ENCODE measurements around the gene REPS1. TPM values are rescaled to one million over a fixed set of nuclear protein-coding genes. Genes with fewer than 3 reads are reported as not detected.

The REPS1 gene
- total RNA-seq, 1 experiment from 2014 or later, result 74.4 TPM

DNA sequence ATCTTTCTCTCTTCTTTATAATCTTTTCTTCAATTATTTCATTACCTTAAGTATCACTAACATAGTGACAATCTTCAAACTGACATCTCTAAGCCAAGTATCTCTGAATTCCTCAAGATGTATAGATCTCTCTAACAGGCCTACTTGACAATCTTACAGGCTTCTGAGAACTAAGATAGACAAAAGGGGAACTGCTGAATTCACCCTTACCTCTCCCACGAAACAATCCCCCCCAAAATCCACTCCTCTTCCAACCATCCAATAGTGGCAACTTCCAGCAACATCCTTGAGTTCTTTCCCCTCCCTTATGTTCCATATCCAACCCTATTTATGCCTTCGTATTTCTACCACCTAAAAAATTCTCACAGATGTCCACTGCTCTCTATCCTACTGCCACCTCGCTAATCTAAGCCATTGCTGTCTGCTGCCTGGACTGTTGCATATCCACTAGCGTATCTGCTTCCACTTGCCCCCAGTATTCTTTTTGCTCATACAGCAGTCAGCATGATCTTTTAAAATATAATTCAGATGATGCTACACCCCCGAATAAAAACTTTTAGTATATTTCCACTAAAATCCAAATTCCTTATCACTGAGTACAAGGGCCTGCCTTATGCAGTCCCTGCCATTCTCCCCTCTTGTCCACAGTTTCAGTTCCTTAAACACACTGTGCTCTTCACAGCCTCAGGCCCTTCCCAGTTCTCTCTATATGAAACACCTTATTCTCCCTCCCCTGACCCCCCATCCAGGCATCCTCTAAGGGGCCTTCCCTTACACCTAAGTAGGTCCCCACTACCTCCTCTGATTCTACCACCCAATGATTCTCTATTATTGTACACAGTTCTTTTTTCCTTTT is 8.0 kb downstream of the REPS1 start:
- TF ChIP-seq CTCF (conservative IDR thresholded peaks at IDR 0.05), result no peak
- no peak overlapping the region for H3T11ph ChIP-seq (ENCODE audit: low read length)
- peaks cover 2% of the 10 kb centered on the region; the same call in 1 of the 2 replicates for H3K4me1 ChIP-seq (ENCODE audit: insufficient read depth, low read length)
- H3K23me2 ChIP-seq (ENCODE audit: insufficient read length, low read depth, low read length, poor library complexity, severe bottlenecking), result no peaks in the 10 kb centered on the region
- no peak overlapping the region for H2BK12ac ChIP-seq (ENCODE audit: insufficient read length, low read depth, low read length)
- no peak overlapping the region for H2AFZ ChIP-seq (ENCODE audit: low read length)
- H2BK120ac ChIP-seq (ENCODE audit: low read depth, low read length, poor library complexity, severe bottlenecking), result no peak overlapping the region
- no peak overlapping the region for H2BK15ac ChIP-seq (ENCODE audit: low read depth, low read length)
- no peak overlapping the region for H4K91ac ChIP-seq (ENCODE audit: insufficient read length, low read depth, low read length)
- H4K8ac ChIP-seq (replicated peaks; ENCODE audit: insufficient read length, low read depth, low read length), result no peak overlapping the region
- no peak overlapping the region for H3K27ac ChIP-seq (ENCODE audit: insufficient read length, low read depth, low read length)
- no peak overlapping the region for H2AK5ac ChIP-seq (ENCODE audit: insufficient read length, low read length)
- H3K23ac ChIP-seq (ENCODE audit: insufficient read length, low read depth, low read length), result no peak overlapping the region
- Mint-ChIP-seq H3K27me3 (ENCODE audit: low read depth) (no peaks in the 10 kb centered on the region), H3K4me3 (no peak overlapping the region), H3K27ac (peak overlapping the region; percentile 2 to 88 (median 31); a peak in 5 of 7 replicates), H3K9me3 (no peaks in the 10 kb centered on the region), H3K4me1 (peaks cover 55 to 56% of the 10 kb centered on the region in 2 experiments), H3K36me3 (ENCODE audit: insufficient read depth in 1 of 3, low read depth in 3 of 3) (no peaks in the 10 kb centered on the region)
- H3K4ac ChIP-seq (ENCODE audit: low read depth, low read length), result no peak overlapping the region
- H3K27me3 ChIP-seq (ENCODE audit: insufficient read depth, low read length), result no peaks in the 10 kb centered on the region
- H3K79me2 ChIP-seq (ENCODE audit: insufficient read depth, low read length), result peaks cover 38% of the 10 kb centered on the region; the same call in 1 of the 2 replicates
- H4K5ac ChIP-seq (ENCODE audit: insufficient read length, low read depth, low read length), result no peak overlapping the region
- no peak for DNase-seq
- no peak overlapping the region for H3K14ac ChIP-seq (ENCODE audit: insufficient read depth, low read length)
- H3K79me1 ChIP-seq (ENCODE audit: insufficient read depth, low read depth, low read length, poor library complexity, severe bottlenecking), result peaks cover 4% of the 10 kb centered on the region
- no peak overlapping the region for H3K4me2 ChIP-seq (ENCODE audit: insufficient read depth, insufficient read length, low read length)
- no peak overlapping the region for H3K18ac ChIP-seq (ENCODE audit: insufficient read length, low read depth, low read length)
- H2BK5ac ChIP-seq (ENCODE audit: insufficient read length, low read length), result no peak overlapping the region
- H3K56ac ChIP-seq (ENCODE audit: insufficient read length, low read depth, low read length), result no peak overlapping the region
- no peak overlapping the region for H3K9ac ChIP-seq (ENCODE audit: extremely low read depth, insufficient read length, low read length)
- H2BK20ac ChIP-seq (ENCODE audit: low read depth, low read length, poor library complexity, severe bottlenecking), result no peak overlapping the region
- WGBS (ENCODE audit: extremely low coverage, insufficient read length, low lambda C conversion rate), result no CpG with 5 or more reads among the region's 5 CpGs
- no peaks in the 10 kb centered on the region for H4K20me1 ChIP-seq (ENCODE audit: control insufficient read depth, insufficient read depth, insufficient read length)
- no peaks in the 10 kb centered on the region for H3K9me3 ChIP-seq (ENCODE audit: control insufficient read depth, low read depth, low read length)
